H1 (cell line): Measurements from ENCODE around the gene HOXB3. TPM values are rescaled to one million over a fixed set of nuclear protein-coding genes. Genes with fewer than 3 reads are reported as not detected.

Experiments
- CHD1 ChIP-seq: IDR thresholded peaks from 2 replicates; pipeline ENCODE4 v1.6.1; 2012; ENCODE audit warnings: low read depth, low read length, improper control_type of control experiment
- CHD7 ChIP-seq: fragments of 300-600 bp; sonication (generic); IDR thresholded peaks from 2 replicates; pipeline ENCODE4 v1.7.1; 2012; ENCODE audit warnings: low read length, moderate library complexity, mild to moderate bottlenecking, inconsistent platforms; ENCODE audit not compliant: insufficient replicate concordance
- FOSL1 ChIP-seq: IDR thresholded peaks from 2 replicates; pipeline ENCODE4 v1.6.1; 2011; ENCODE audit warnings: mild to moderate bottlenecking, low read depth, low read length, moderate library complexity; ENCODE audit not compliant: insufficient read depth
- HDAC2 ChIP-seq, 2 experiments: fragments of 300-600 bp in 1 of 2; sonication (generic) in 1 of 2; IDR thresholded peaks; 2 replicates each; pipeline ENCODE4 v1.6.1; 2011 to 2012; ENCODE audit warnings: low read depth in 2 of 2, low read length in 2 of 2, mild to moderate bottlenecking in 2 of 2, moderate library complexity in 2 of 2, borderline replicate concordance in 1 of 2, inconsistent platforms in 1 of 2
- MAFK ChIP-seq: IDR thresholded peaks from 2 replicates; pipeline ENCODE4 v1.6.1; 2012; ENCODE audit warnings: low read depth, mild to moderate bottlenecking, improper control_type of control experiment, low read length
- PHF8 ChIP-seq: fragments of 200-600 bp; sonication (generic); conservative IDR thresholded peaks from 2 replicates; pipeline ENCODE4 v1.7.1; 2012; ENCODE audit warnings: low read depth, mild to moderate bottlenecking, inconsistent platforms, low read length, moderate library complexity
- POLR2A ChIP-seq, 2 experiments: IDR thresholded peaks; 1 replicate in 1 of 2; 2 replicates in 1 of 2; pipeline ENCODE4 v1.6.1; 2011; ENCODE audit warnings: low read depth in 2 of 2, low read length in 2 of 2, mild to moderate bottlenecking in 2 of 2; ENCODE audit errors: control extremely low read depth in 1 of 2
- POLR2AphosphoS5 ChIP-seq: IDR thresholded peaks from 2 replicates; pipeline ENCODE4 v1.6.1; 2011; ENCODE audit warnings: low read depth, low read length
- TEAD4 ChIP-seq: IDR thresholded peaks from 2 replicates; pipeline ENCODE4 v1.6.1; 2012; ENCODE audit warnings: low read depth, low read length, inconsistent platforms, mixed read lengths
- polyA plus RNA-seq, 7 experiments: library from polyadenylated mRNA; depleted of rRNA in 3 of 7; stranded (reverse) in 5 of 7; unstranded in 2 of 7; fragments of >200 nt in 5 of 7; fragments of 200-250 nt in 2 of 7; gene quantifications; 1 replicate in 5 of 7; 2 replicates in 1 of 7; 4 replicates in 1 of 7; pipeline versions ENCODE4 v1.2.1 to v1.2.3, GENCODE V29; 2011 to 2013; ENCODE audit warnings: missing spikeins in 2 of 7, mixed read lengths in 2 of 7
- total RNA-seq: library from RNA; stranded (reverse); fragmentation: NEBNext Ultra II Directional; extraction: Animal tissue kit (Norgen Biotek cat#: 25700); gene quantifications from 2 replicates; pipeline ENCODE4 v1.2.1, GENCODE V29; 2021

The HOXB3 gene
- total and polyA plus RNA-seq, 2 of the 8 experiments (the other 6 are each of a cell fraction or from before 2014, with no cell fraction given) = not detected

- TF ChIP-seq CHD7 (no peak), CHD1 (no peak), MAFK (no peak), PHF8 (no peak), FOSL1 (no peak), POLR2AphosphoS5 (no peak), TEAD4 (0 out of 2 replicates have a peak, but pooled peaks have one; percentile 30), HDAC2 (IDR thresholded peaks at IDR 0.05; ENCODE audit: borderline replicate concordance in 1 of 2, low read depth in 2 of 2, low read length in 2 of 2) (no peak), POLR2A (IDR thresholded peaks at IDR 0.05; ENCODE audit: control extremely low read depth in 1 of 2, low read depth in 2 of 2, low read length in 2 of 2) (no peak)
These were observed 73.8 kb downstream of the HOXB3 start (continued) for GRCh38 chr17:48515925-48516900.
